Liver (tissue), 3 donors: ENCODE results near the gene CUL2.

Experiments
- EGR1 ChIP-seq, 2 donors: IDR thresholded peaks; 2 replicates each; pipeline ENCODE4 v1.6.1; 2016 to 2018; ENCODE audit warnings: antibody characterized with exemption in 2 of 2, low read depth in 2 of 2
- FOXA1 ChIP-seq: IDR thresholded peaks from 2 replicates; pipeline ENCODE4 v1.6.1; 2016; ENCODE audit warnings: antibody characterized with exemption
- GABPA ChIP-seq, 2 donors: IDR thresholded peaks in 1 of 2; conservative IDR thresholded peaks in 1 of 2; 2 replicates each; pipeline ENCODE4 v1.6.1; 2016; ENCODE audit warnings: antibody characterized with exemption in 2 of 2, mild to moderate bottlenecking in 1 of 2, moderate library complexity in 1 of 2
- HNF4G ChIP-seq: IDR thresholded peaks from 2 replicates; pipeline ENCODE4 v1.6.1; 2016; ENCODE audit warnings: antibody characterized with exemption
- NR2F2 ChIP-seq: IDR thresholded peaks from 2 replicates; pipeline ENCODE4 v1.6.1; 2016; ENCODE audit warnings: antibody characterized with exemption
- RAD21 ChIP-seq, 2 donors: IDR thresholded peaks; 2 replicates each; pipeline ENCODE4 v1.6.1; 2016; ENCODE audit warnings: antibody characterized with exemption in 2 of 2, mild to moderate bottlenecking in 2 of 2
- SP1 ChIP-seq: IDR thresholded peaks from 2 replicates; pipeline ENCODE4 v1.6.1; 2018; ENCODE audit warnings: antibody characterized with exemption, mild to moderate bottlenecking
- TAF1 ChIP-seq: conservative IDR thresholded peaks from 2 replicates; pipeline ENCODE4 v1.6.1; 2016; ENCODE audit warnings: antibody characterized with exemption, mild to moderate bottlenecking
- YY1 ChIP-seq: IDR thresholded peaks from 2 replicates; pipeline ENCODE4 v1.6.1; 2016; ENCODE audit warnings: antibody characterized with exemption, mild to moderate bottlenecking
- TF ChIP-seq, protein P1 (sequence below): fragments of 150-350 bp; IDR thresholded peaks from 2 replicates; pipeline ENCODE4 v1.5.1; 2017; ENCODE audit warnings: improper control_type of control experiment, low read depth, low read length; ENCODE audit not compliant: missing input control
- TF ChIP-seq, protein P2 (sequence below): IDR thresholded peaks from 2 replicates; pipeline ENCODE4 v1.6.1; 2016; ENCODE audit warnings: antibody characterized with exemption, mild to moderate bottlenecking
- TF ChIP-seq, protein P3 (sequence below): IDR thresholded peaks from 2 replicates; pipeline ENCODE4 v1.6.1; 2016; ENCODE audit warnings: antibody characterized with exemption
- donor health status: healthy.
- donor health status: healthy.

DNA sequence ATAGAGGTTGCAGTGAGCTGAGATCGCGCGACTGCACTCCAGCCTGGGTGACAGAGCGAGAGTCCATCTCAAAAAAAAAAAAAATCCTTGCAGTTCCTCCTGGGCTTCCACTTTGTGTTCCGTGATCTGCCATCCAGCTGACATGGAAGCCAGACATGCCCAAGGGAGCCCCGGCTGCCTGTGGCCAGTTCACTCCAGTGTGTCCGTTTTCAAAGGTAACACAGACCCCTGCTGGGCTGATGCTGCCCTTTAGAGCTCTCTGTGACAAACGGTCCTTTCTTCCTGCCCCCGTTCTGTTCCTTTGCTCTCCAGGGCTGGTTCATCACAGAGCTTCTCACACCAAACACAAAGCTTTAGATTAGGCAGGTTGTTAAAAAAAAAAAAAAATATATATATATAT is 130.8 kb downstream of the CUL2 start:
- TF ChIP-seq HNF4G = no peak
- TF ChIP-seq, protein P1, sequence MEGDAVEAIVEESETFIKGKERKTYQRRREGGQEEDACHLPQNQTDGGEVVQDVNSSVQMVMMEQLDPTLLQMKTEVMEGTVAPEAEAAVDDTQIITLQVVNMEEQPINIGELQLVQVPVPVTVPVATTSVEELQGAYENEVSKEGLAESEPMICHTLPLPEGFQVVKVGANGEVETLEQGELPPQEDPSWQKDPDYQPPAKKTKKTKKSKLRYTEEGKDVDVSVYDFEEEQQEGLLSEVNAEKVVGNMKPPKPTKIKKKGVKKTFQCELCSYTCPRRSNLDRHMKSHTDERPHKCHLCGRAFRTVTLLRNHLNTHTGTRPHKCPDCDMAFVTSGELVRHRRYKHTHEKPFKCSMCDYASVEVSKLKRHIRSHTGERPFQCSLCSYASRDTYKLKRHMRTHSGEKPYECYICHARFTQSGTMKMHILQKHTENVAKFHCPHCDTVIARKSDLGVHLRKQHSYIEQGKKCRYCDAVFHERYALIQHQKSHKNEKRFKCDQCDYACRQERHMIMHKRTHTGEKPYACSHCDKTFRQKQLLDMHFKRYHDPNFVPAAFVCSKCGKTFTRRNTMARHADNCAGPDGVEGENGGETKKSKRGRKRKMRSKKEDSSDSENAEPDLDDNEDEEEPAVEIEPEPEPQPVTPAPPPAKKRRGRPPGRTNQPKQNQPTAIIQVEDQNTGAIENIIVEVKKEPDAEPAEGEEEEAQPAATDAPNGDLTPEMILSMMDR = no peak
- no peak for TF ChIP-seq YY1
- TF ChIP-seq SP1 = no peak
- no peak for TF ChIP-seq EGR1 (IDR thresholded peaks at IDR 0.05; ENCODE audit: low read depth in 2 of 2)
- TF ChIP-seq FOXA1 = no peak
- no peak for TF ChIP-seq NR2F2
- TF ChIP-seq, protein P2, sequence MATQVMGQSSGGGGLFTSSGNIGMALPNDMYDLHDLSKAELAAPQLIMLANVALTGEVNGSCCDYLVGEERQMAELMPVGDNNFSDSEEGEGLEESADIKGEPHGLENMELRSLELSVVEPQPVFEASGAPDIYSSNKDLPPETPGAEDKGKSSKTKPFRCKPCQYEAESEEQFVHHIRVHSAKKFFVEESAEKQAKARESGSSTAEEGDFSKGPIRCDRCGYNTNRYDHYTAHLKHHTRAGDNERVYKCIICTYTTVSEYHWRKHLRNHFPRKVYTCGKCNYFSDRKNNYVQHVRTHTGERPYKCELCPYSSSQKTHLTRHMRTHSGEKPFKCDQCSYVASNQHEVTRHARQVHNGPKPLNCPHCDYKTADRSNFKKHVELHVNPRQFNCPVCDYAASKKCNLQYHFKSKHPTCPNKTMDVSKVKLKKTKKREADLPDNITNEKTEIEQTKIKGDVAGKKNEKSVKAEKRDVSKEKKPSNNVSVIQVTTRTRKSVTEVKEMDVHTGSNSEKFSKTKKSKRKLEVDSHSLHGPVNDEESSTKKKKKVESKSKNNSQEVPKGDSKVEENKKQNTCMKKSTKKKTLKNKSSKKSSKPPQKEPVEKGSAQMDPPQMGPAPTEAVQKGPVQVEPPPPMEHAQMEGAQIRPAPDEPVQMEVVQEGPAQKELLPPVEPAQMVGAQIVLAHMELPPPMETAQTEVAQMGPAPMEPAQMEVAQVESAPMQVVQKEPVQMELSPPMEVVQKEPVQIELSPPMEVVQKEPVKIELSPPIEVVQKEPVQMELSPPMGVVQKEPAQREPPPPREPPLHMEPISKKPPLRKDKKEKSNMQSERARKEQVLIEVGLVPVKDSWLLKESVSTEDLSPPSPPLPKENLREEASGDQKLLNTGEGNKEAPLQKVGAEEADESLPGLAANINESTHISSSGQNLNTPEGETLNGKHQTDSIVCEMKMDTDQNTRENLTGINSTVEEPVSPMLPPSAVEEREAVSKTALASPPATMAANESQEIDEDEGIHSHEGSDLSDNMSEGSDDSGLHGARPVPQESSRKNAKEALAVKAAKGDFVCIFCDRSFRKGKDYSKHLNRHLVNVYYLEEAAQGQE = no peak
- TF ChIP-seq TAF1 = no peak
- TF ChIP-seq, protein P3, sequence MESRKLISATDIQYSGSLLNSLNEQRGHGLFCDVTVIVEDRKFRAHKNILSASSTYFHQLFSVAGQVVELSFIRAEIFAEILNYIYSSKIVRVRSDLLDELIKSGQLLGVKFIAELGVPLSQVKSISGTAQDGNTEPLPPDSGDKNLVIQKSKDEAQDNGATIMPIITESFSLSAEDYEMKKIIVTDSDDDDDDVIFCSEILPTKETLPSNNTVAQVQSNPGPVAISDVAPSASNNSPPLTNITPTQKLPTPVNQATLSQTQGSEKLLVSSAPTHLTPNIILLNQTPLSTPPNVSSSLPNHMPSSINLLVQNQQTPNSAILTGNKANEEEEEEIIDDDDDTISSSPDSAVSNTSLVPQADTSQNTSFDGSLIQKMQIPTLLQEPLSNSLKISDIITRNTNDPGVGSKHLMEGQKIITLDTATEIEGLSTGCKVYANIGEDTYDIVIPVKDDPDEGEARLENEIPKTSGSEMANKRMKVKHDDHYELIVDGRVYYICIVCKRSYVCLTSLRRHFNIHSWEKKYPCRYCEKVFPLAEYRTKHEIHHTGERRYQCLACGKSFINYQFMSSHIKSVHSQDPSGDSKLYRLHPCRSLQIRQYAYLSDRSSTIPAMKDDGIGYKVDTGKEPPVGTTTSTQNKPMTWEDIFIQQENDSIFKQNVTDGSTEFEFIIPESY = no peak
- TF ChIP-seq GABPA (IDR thresholded peaks at IDR 0.05 in 1 of 2, conservative IDR thresholded peaks at IDR 0.05 in 1 of 2) = no peak
- no peak for TF ChIP-seq RAD21 (IDR thresholded peaks at IDR 0.05)
